Neural crest cell (in vitro differentiated cells): Measurements from ENCODE around the gene RASGEF1B. TPM values are rescaled to one million over a fixed set of nuclear protein-coding genes. Genes with fewer than 3 reads are reported as not detected.

Experiments used
- DNase-seq: peaks from one replicate; pipeline ENCODE4 v3.0.0; 2021; ENCODE audit warnings: low read depth, mixed read lengths, low spot score
- H3K27ac Mint-ChIP-seq: one replicate; pipeline ENCODE4 v1.8.0; 2021; ENCODE audit warnings: mild to moderate bottlenecking, mixed read lengths; ENCODE audit not compliant: unreplicated experiment
- H3K27me3 Mint-ChIP-seq: 2 replicates; pipeline ENCODE4 v1.8.0; 2021; ENCODE audit warnings: low read depth, mild to moderate bottlenecking, mixed read lengths
- H3K36me3 Mint-ChIP-seq: 2 replicates; pipeline ENCODE4 v1.8.0; 2021; ENCODE audit warnings: low read depth, mild to moderate bottlenecking, mixed read lengths
- H3K4me1 Mint-ChIP-seq: 2 replicates; pipeline ENCODE4 v1.8.0; 2021; ENCODE audit warnings: mixed read lengths
- H3K4me3 Mint-ChIP-seq: one replicate; pipeline ENCODE4 v1.8.0; 2021; ENCODE audit warnings: mild to moderate bottlenecking, mixed read lengths
- H3K9me3 Mint-ChIP-seq: 2 replicates; pipeline ENCODE4 v1.8.0; 2021; ENCODE audit warnings: mixed read lengths
- CTCF ChIP-seq: fragments of 200-600 bp; sonication (generic); conservative IDR thresholded peaks from 2 replicates; pipeline ENCODE4 v1.5.0; 2021; ENCODE audit warnings: antibody characterized with exemption, mild to moderate bottlenecking
- total RNA-seq: library from RNA; stranded (reverse); gene quantifications from 2 replicates; pipeline ENCODE4 v1.2.1, GENCODE V29; 2021

Gene RASGEF1B
- total RNA-seq, 1 donor from 2014 or later: 1.7 TPM

DNA sequence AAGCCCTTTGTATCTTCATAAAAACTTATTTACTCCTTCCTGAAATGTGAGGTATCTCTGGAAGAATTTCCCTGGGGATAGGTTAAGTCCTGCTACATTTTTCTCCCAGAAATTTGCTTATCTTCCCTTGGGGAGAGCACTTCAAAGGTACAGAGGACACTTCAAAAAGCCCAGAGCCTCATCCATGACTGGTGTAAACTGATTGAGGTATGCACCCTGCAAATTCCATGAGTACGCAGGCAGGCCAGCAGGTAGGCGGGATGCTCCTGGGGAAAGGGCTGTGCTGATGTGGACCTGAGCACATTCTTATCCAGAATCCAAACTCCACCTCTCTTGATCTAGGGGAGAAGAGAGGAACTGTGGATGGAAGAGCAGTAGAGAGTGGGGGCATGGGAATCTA is 26.3 kb upstream of the RASGEF1B start:
- peaks cover 28% of the 10 kb centered on the region for H3K4me1 Mint-ChIP-seq
- no peak overlapping the region for H3K27ac Mint-ChIP-seq
- no peak for DNase-seq
- H3K4me3 Mint-ChIP-seq: no peak overlapping the region
- no peak for TF ChIP-seq CTCF
- H3K9me3 Mint-ChIP-seq: peaks cover 4% of the 10 kb centered on the region
- peaks cover 11% of the 10 kb centered on the region for H3K27me3 Mint-ChIP-seq
- no peaks in the 10 kb centered on the region for H3K36me3 Mint-ChIP-seq

DNA sequence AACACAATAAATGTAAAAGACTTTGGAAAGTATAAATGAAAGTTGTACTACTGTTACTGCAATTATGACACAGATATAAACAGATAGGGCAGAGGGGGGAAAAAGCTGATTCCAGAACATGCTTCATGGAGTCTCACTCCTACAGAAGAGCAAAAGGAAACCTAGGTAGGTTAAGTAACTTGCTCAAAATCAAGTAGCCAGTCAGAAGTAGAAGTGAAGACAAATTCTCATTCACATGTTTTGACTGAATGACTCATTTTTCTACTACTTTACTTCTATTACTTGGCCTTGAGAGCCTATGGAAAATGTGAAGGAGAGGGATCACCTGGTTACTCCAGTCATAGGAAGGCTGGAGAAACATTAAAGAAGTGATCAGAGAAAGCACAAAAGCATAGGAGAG is 23.6 kb upstream of the RASGEF1B start:
- peaks cover 11% of the 10 kb centered on the region for H3K9me3 Mint-ChIP-seq
- no peak for TF ChIP-seq CTCF
- DNase-seq: no peak
- H3K27me3 Mint-ChIP-seq: no peaks in the 10 kb centered on the region
- no peak overlapping the region for H3K4me3 Mint-ChIP-seq
- no peak overlapping the region for H3K27ac Mint-ChIP-seq
- H3K36me3 Mint-ChIP-seq: no peaks in the 10 kb centered on the region
- peaks cover 16% of the 10 kb centered on the region for H3K4me1 Mint-ChIP-seq

- peaks cover 11% of the 10 kb centered on the region for H3K9me3 Mint-ChIP-seq
- no peak overlapping the region for H3K27ac Mint-ChIP-seq
- H3K4me3 Mint-ChIP-seq: no peak overlapping the region
- no peaks in the 10 kb centered on the region for H3K36me3 Mint-ChIP-seq
- H3K4me1 Mint-ChIP-seq: peaks cover 5% of the 10 kb centered on the region
- no peak for TF ChIP-seq CTCF
- no peaks in the 10 kb centered on the region for H3K27me3 Mint-ChIP-seq
- no peak for DNase-seq
Measured at GRCh38 chr4:81494031-81494431, 22.3 kb upstream of the RASGEF1B start.

GRCh38 chr4:81492606-81493230 is 21.0 kb upstream of the RASGEF1B start:
- Mint-ChIP-seq H3K9me3 (peaks cover 11% of the 10 kb centered on the region), H3K36me3 (no peaks in the 10 kb centered on the region), H3K4me3 (no peak overlapping the region), H3K27ac (no peak overlapping the region), H3K27me3 (peaks cover 2% of the 10 kb centered on the region), H3K4me1 (no peaks in the 10 kb centered on the region)
- no peak for DNase-seq
- no peak for TF ChIP-seq CTCF

GRCh38 chr4:81491943-81492342 is 20.2 kb upstream of the RASGEF1B start:
- Mint-ChIP-seq H3K27me3 (peaks cover 2% of the 10 kb centered on the region), H3K9me3 (peaks cover 11% of the 10 kb centered on the region), H3K36me3 (no peaks in the 10 kb centered on the region), H3K4me1 (no peaks in the 10 kb centered on the region), H3K27ac (no peak overlapping the region), H3K4me3 (no peak overlapping the region)
- TF ChIP-seq CTCF: no peak
- DNase-seq: no peak
